Measurements from ENCODE around the gene GOLGA8B. TPM values are rescaled to one million over a fixed set of nuclear protein-coding genes. Genes with fewer than 3 reads are reported as not detected.

Gene GOLGA8B
- polyA plus RNA-seq, 3 donors, result 0.37 to 11.5 TPM; not detected in 1

GRCh38 chr15:34618073-34618472 is 34.6 kb upstream of the GOLGA8B start:
- H3K27me3 Mint-ChIP-seq (ENCODE audit: low read depth in 3 of 3), result peaks cover 0 to 4% (median 0%) of the 10 kb centered on the region in 3 donors
- intact Hi-C loops (cut with micrococcal nuclease), result no loop called here
- H3K27ac Mint-ChIP-seq, result no peak overlapping the region
- DNase-seq, result no peak
- no peak overlapping the region for H3K4me3 Mint-ChIP-seq
- H3K4me1 Mint-ChIP-seq, result peaks cover 10% of the 10 kb centered on the region
- Histone ChIP-seq H3K36me3 (replicated peaks in 1 of 2; ENCODE audit: control insufficient read depth in 1 of 2, insufficient read depth in 2 of 2, low read length in 2 of 2) (no peaks in the 10 kb centered on the region), H3K9me3 (replicated peaks in 1 of 2; ENCODE audit: control insufficient read depth in 1 of 2, insufficient read depth in 1 of 2, low read length in 2 of 2) (no peaks in the 10 kb centered on the region), H3K79me2 (ENCODE audit: insufficient read depth, low read length) (no peaks in the 10 kb centered on the region), H4K20me1 (ENCODE audit: insufficient read depth, low read length) (no peaks in the 10 kb centered on the region), H3K27ac (ENCODE audit: low read depth in 1 of 2, low read length in 2 of 2) (no peak overlapping the region), H3K9ac (ENCODE audit: insufficient read depth, low read length, poor library complexity, severe bottlenecking) (no peak overlapping the region), H3K4me3 (replicated peaks in 1 of 3; ENCODE audit: low read depth in 2 of 3, low read length in 3 of 3) (no peak overlapping the region), H3K4me2 (replicated peaks; ENCODE audit: extremely low read depth, low read length, poor library complexity, severe bottlenecking) (no peak overlapping the region), H2AFZ (ENCODE audit: insufficient read depth, low read depth, low read length, poor library complexity, severe bottlenecking) (no peak overlapping the region), H3K27me3 (ENCODE audit: control insufficient read depth in 2 of 2, insufficient read depth in 2 of 2, low read length in 2 of 2) (no peaks in the 10 kb centered on the region), H3K4me1 (ENCODE audit: control insufficient read depth in 1 of 2, insufficient read depth in 2 of 2, low read length in 2 of 2) (peaks cover 10 to 11% of the 10 kb centered on the region in 2 donors)
- H3K36me3 Mint-ChIP-seq, result no peaks in the 10 kb centered on the region
- WGBS (ENCODE audit: insufficient coverage), result no CpG with 5 or more reads among the region's 2 CpGs
- peaks cover 0 to 2% (median 0%) of the 10 kb centered on the region in 7 donors for H3K9me3 Mint-ChIP-seq
- no peak for TF ChIP-seq CTCF (IDR thresholded peaks at IDR 0.05)

GRCh38 chr15:34616613-34617012 is 33.2 kb upstream of the GOLGA8B start:
- no peak for DNase-seq
- Mint-ChIP-seq H3K4me3 (no peak overlapping the region), H3K27ac (no peak overlapping the region), H3K4me1 (peaks cover 10% of the 10 kb centered on the region), H3K9me3 (peaks cover 0 to 2% (median 0%) of the 10 kb centered on the region in 7 donors), H3K27me3 (ENCODE audit: low read depth in 3 of 3) (peaks cover 0 to 2% (median 0%) of the 10 kb centered on the region in 3 donors), H3K36me3 (no peaks in the 10 kb centered on the region)
- no peaks in the 10 kb centered on the region for H4K20me1 ChIP-seq (ENCODE audit: insufficient read depth, low read length)
- H3K4me1 ChIP-seq (ENCODE audit: control insufficient read depth in 1 of 2, insufficient read depth in 2 of 2, low read length in 2 of 2), result peaks cover 10 to 11% of the 10 kb centered on the region in 2 donors
- 100% methylated on average over 2 of the region's 5 CpGs for WGBS (ENCODE audit: insufficient coverage)
- H3K36me3 ChIP-seq (replicated peaks in 1 of 2; ENCODE audit: control insufficient read depth in 1 of 2, insufficient read depth in 2 of 2, low read length in 2 of 2), result no peaks in the 10 kb centered on the region
- H3K79me2 ChIP-seq (ENCODE audit: insufficient read depth, low read length), result no peaks in the 10 kb centered on the region
- H3K4me2 ChIP-seq (replicated peaks; ENCODE audit: extremely low read depth, low read length, poor library complexity, severe bottlenecking), result no peak overlapping the region
- TF ChIP-seq CTCF (IDR thresholded peaks at IDR 0.05), result no peak
- H3K9ac ChIP-seq (ENCODE audit: insufficient read depth, low read length, poor library complexity, severe bottlenecking), result no peak overlapping the region
- intact Hi-C loops (cut with micrococcal nuclease), result no loop called here
- no peaks in the 10 kb centered on the region for H3K9me3 ChIP-seq (replicated peaks in 1 of 2; ENCODE audit: control insufficient read depth in 1 of 2, insufficient read depth in 1 of 2, low read length in 2 of 2)
- H3K27ac ChIP-seq (ENCODE audit: low read depth in 1 of 2, low read length in 2 of 2), result no peak overlapping the region
- no peaks in the 10 kb centered on the region for H3K27me3 ChIP-seq (ENCODE audit: control insufficient read depth in 2 of 2, insufficient read depth in 2 of 2, low read length in 2 of 2)
- H3K4me3 ChIP-seq (replicated peaks in 1 of 3; ENCODE audit: low read depth in 2 of 3, low read length in 3 of 3), result no peak overlapping the region
- H2AFZ ChIP-seq (ENCODE audit: insufficient read depth, low read depth, low read length, poor library complexity, severe bottlenecking), result no peak overlapping the region

Measured in CD14-positive monocyte (primary cell).